Measurements from ENCODE around the gene EHBP1.
A peak's percentile ranks its signal among the peaks of the same experiment; 100 is the strongest.

The EHBP1 gene

GRCh38 chr2:62858231-62858832, 152.8 kb downstream of the EHBP1 start:
- peaks cover 13% of the 10 kb centered on the region for H3K9me3 Mint-ChIP-seq
- no peaks in the 10 kb centered on the region for H3K4me1 Mint-ChIP-seq
- no peaks in the 10 kb centered on the region for H3K27me3 Mint-ChIP-seq (ENCODE audit: low read depth, poor library complexity)
- H3K27ac Mint-ChIP-seq, result peak overlapping the region; percentile 79
- no peak for DNase-seq
- no peak for TF ChIP-seq CTCF (IDR thresholded peaks at IDR 0.05)
- H3K4me3 Mint-ChIP-seq, result no peak overlapping the region
- H3K36me3 Mint-ChIP-seq (ENCODE audit: low read depth), result peaks cover 41% of the 10 kb centered on the region

GRCh38 chr2:62868947-62869346, 163.4 kb downstream of the EHBP1 start:
- DNase-seq, result no peak
- no peak overlapping the region for H3K27ac Mint-ChIP-seq
- peaks cover 48% of the 10 kb centered on the region for H3K36me3 Mint-ChIP-seq (ENCODE audit: low read depth)
- peaks cover 18% of the 10 kb centered on the region for H3K9me3 Mint-ChIP-seq
- no peak for TF ChIP-seq CTCF (IDR thresholded peaks at IDR 0.05)
- no peaks in the 10 kb centered on the region for H3K27me3 Mint-ChIP-seq (ENCODE audit: low read depth, poor library complexity)
- no peak overlapping the region for H3K4me3 Mint-ChIP-seq
- H3K4me1 Mint-ChIP-seq, result no peaks in the 10 kb centered on the region

- no peak for TF ChIP-seq CTCF (IDR thresholded peaks at IDR 0.05)
- no peak overlapping the region for H3K4me3 Mint-ChIP-seq
- no peak for DNase-seq
- peaks cover 35% of the 10 kb centered on the region for H3K9me3 Mint-ChIP-seq
- H3K27ac Mint-ChIP-seq, result no peak overlapping the region
- peaks cover 59% of the 10 kb centered on the region for H3K36me3 Mint-ChIP-seq (ENCODE audit: low read depth)
- H3K4me1 Mint-ChIP-seq, result no peaks in the 10 kb centered on the region
- H3K27me3 Mint-ChIP-seq (ENCODE audit: low read depth, poor library complexity), result no peaks in the 10 kb centered on the region
Measured at GRCh38 chr2:62870966-62871365, 165.5 kb downstream of the EHBP1 start.

GRCh38 chr2:62871506-62871905, 166.0 kb downstream of the EHBP1 start:
- no peak overlapping the region for H3K27ac Mint-ChIP-seq
- no peak for TF ChIP-seq CTCF (IDR thresholded peaks at IDR 0.05)
- no peaks in the 10 kb centered on the region for H3K4me1 Mint-ChIP-seq
- H3K9me3 Mint-ChIP-seq, result peaks cover 41% of the 10 kb centered on the region
- no peak overlapping the region for H3K4me3 Mint-ChIP-seq
- no peak for DNase-seq
- H3K27me3 Mint-ChIP-seq (ENCODE audit: low read depth, poor library complexity), result no peaks in the 10 kb centered on the region
- H3K36me3 Mint-ChIP-seq (ENCODE audit: low read depth), result peaks cover 60% of the 10 kb centered on the region

- Mint-ChIP-seq H3K4me3 (no peak overlapping the region), H3K9me3 (peaks cover 61% of the 10 kb centered on the region), H3K27me3 (ENCODE audit: low read depth, poor library complexity) (no peaks in the 10 kb centered on the region), H3K27ac (no peak overlapping the region), H3K4me1 (no peaks in the 10 kb centered on the region), H3K36me3 (ENCODE audit: low read depth) (peaks cover 70% of the 10 kb centered on the region)
- TF ChIP-seq CTCF (IDR thresholded peaks at IDR 0.05), result no peak
- no peak for DNase-seq
Measured at GRCh38 chr2:62873603-62874002, 168.1 kb downstream of the EHBP1 start.

GRCh38 chr2:62874881-62875383, 169.4 kb downstream of the EHBP1 start:
- H3K4me3 Mint-ChIP-seq, result no peak overlapping the region
- H3K9me3 Mint-ChIP-seq, result peaks cover 72% of the 10 kb centered on the region
- no peaks in the 10 kb centered on the region for H3K27me3 Mint-ChIP-seq (ENCODE audit: low read depth, poor library complexity)
- no peak for TF ChIP-seq CTCF (IDR thresholded peaks at IDR 0.05)
- no peak overlapping the region for H3K27ac Mint-ChIP-seq
- DNase-seq, result no peak
- peaks cover 83% of the 10 kb centered on the region for H3K36me3 Mint-ChIP-seq (ENCODE audit: low read depth)
- H3K4me1 Mint-ChIP-seq, result no peaks in the 10 kb centered on the region
